Gastroesophageal sphincter (tissue), 4 donors: ENCODE results near the gene ARG2. TPM values are rescaled to one million over a fixed set of nuclear protein-coding genes. Genes with fewer than 3 reads are reported as not detected.

Experiments used
- ATAC-seq: fragments of 150-250 bp; one replicate; pipeline ENCODE4 v1.9.1; 2016; ENCODE audit warnings: mild to moderate bottlenecking, moderate library complexity
- H3K27ac ChIP-seq, 4 donors: fragments of 200-600 bp; sonication (generic) in 3 of 4; 1 replicate in 3 of 4; 2 replicates in 1 of 4; pipeline ENCODE4 v1.5.1; 2016 to 2019
- H3K27me3 ChIP-seq: fragments of 200-600 bp; sonication (generic); one replicate; pipeline ENCODE4 v1.5.1; 2019
- H3K36me3 ChIP-seq, 2 donors: fragments of 200-600 bp; sonication (generic); one replicate each; pipeline ENCODE4 v1.5.1; 2019; ENCODE audit warnings: control low read depth in 1 of 2
- H3K4me1 ChIP-seq, 3 donors: fragments of 200-600 bp; sonication (generic); 1 replicate in 2 of 3; 2 replicates in 1 of 3; pipeline ENCODE4 v1.5.1; 2016 to 2019; ENCODE audit warnings: control low read depth in 2 of 3
- H3K4me3 ChIP-seq, 2 donors: fragments of 200-600 bp; sonication (generic); one replicate each; pipeline ENCODE4 v1.5.1; 2019; ENCODE audit warnings: mild to moderate bottlenecking in 1 of 2, moderate library complexity in 1 of 2
- H3K9me3 ChIP-seq, 3 donors: fragments of 200-600 bp; sonication (generic); one replicate each; pipeline ENCODE4 v1.5.1; 2017 to 2019; ENCODE audit warnings: control low read depth in 2 of 3
- EP300 ChIP-seq: sonication (generic); formaldehyde crosslinking; IDR thresholded peaks from one replicate; pipeline ENCODE4 v1.6.1; 2017; ENCODE audit warnings: antibody characterized with exemption, mild to moderate bottlenecking
- POLR2A ChIP-seq, 2 donors: fragments of 450-650 bp; IDR thresholded peaks; one replicate each; pipeline ENCODE4 v1.6.1; 2017; ENCODE audit warnings: antibody characterized with exemption in 2 of 2, mild to moderate bottlenecking in 2 of 2, moderate library complexity in 1 of 2
- POLR2AphosphoS5 ChIP-seq: sonication (generic); formaldehyde crosslinking; IDR thresholded peaks from one replicate; pipeline ENCODE4 v1.6.1; 2017; ENCODE audit warnings: antibody characterized with exemption
- WGBS, 2 donors: methylation state at CpG; one replicate each; pipeline ENCODE4 v1.1.5; 2018; ENCODE audit warnings: low coverage in 1 of 2; 5-methylcytosine and 5-hydroxymethylcytosine counted together
- total RNA-seq, 4 donors: library from RNA; depleted of rRNA; stranded (reverse); fragments of >200 nt; gene quantifications; one replicate each; pipeline ENCODE4 v1.1.0, GENCODE V29; 2016
- TF ChIP-seq, protein P1 (sequence below), 4 experiments: fragments of 200-600 bp in 2 of 4; fragments of 450-650 bp in 2 of 4; sonication (generic) in 1 of 4; IDR thresholded peaks; one replicate each; pipeline ENCODE4 v1.5.1; 2017 to 2019; ENCODE audit warnings: antibody characterized with exemption in 4 of 4, mild to moderate bottlenecking in 2 of 4, moderate library complexity in 2 of 4

Gene ARG2
- total RNA-seq, 4 donors from 2014 or later, result 5.7 to 24.7 (median 14.9) TPM

DNA sequence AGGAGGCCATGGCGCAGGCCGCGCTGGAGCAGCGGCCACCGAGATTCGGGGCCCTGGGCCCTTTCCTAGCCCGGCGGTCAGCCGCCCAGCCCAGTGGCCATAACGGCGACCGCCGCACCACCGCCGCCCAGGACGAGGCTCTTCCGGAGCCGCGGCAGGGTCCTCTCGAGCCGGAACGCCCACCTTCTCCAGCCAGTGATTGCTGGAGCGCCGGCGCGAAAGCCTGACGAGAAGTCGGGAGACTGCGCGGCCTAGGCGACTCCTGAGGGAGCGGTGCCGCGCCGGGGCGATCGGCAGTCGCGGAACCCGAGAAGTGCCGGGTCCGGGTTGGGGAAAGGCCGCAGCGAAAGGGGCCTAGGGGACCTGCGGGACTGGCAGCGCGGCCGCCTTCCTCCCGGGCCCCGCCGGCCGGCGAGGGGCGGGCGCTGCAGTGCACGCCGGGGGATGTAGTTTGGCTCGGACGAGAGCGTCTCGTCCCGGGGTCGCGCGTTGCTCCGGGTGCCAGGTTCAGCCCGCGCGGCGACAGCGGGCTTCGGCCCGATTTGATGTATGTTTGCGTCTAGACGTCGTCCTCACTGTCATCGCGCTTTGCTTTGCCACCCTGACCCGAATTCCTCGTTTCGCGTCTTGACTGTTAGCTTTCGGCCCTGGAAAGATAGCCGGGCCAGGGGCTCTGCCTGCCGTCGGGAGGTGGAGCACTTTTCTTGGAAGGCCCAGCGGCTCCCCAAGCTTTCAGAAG, 54.9 kb downstream of the ARG2 start, which contains the start of gene VTI1B:
Gene VTI1B, minus strand, starts transcription at position 153 of the 739 bp plus-strand sequence. Its CDS starts 143 bp downstream, at position 10.
- Histone ChIP-seq H3K36me3 (peaks cover 0 to 20% of the 10 kb centered on the region in 2 donors), H3K27me3 (no peaks in the 10 kb centered on the region), H3K4me1 (peaks cover 4 to 44% (median 14%) of the 10 kb centered on the region in 3 donors), H3K27ac (peak within 1 kb of the TSS; percentile 90 to 99 (median 97)), H3K9me3 (no peaks in the 10 kb centered on the region), H3K4me3 (peak within 1 kb of the TSS; percentile 78 to 96)
- TF ChIP-seq, protein P1, sequence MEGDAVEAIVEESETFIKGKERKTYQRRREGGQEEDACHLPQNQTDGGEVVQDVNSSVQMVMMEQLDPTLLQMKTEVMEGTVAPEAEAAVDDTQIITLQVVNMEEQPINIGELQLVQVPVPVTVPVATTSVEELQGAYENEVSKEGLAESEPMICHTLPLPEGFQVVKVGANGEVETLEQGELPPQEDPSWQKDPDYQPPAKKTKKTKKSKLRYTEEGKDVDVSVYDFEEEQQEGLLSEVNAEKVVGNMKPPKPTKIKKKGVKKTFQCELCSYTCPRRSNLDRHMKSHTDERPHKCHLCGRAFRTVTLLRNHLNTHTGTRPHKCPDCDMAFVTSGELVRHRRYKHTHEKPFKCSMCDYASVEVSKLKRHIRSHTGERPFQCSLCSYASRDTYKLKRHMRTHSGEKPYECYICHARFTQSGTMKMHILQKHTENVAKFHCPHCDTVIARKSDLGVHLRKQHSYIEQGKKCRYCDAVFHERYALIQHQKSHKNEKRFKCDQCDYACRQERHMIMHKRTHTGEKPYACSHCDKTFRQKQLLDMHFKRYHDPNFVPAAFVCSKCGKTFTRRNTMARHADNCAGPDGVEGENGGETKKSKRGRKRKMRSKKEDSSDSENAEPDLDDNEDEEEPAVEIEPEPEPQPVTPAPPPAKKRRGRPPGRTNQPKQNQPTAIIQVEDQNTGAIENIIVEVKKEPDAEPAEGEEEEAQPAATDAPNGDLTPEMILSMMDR (IDR thresholded peaks at IDR 0.05), result peak in 2 of 4 experiments; percentile 3 to 45
- peak; percentile 70 to 77 for TF ChIP-seq POLR2A (IDR thresholded peaks at IDR 0.05)
- TF ChIP-seq POLR2AphosphoS5, result peak; percentile 55
- TF ChIP-seq EP300, result no peak
- no CpG with 5 or more reads among the region's 87 CpGs for WGBS, 2 donors
- peak; percentile 95 for ATAC-seq

DNA sequence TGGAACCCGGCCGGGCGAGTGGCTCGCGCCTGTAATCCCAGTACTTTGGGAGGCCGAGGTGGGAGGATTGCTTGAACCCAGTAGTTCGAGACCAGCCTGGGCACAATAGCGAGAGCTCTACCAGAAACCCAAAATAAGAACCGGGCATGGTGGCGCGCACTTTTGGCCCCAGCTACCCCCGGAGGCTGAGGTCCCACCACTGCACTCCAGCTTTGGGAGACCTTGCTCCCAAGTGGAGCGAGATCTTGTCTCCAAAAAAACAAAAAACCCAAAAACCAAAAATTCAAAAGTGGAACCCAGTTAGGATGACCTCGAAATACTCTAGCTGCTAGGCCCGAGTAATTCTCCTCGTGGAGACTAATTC, 55.5 kb downstream of the ARG2 start:
- TF ChIP-seq EP300, result no peak
- TF ChIP-seq POLR2A (IDR thresholded peaks at IDR 0.05), result no peak
- TF ChIP-seq, protein P1 (IDR thresholded peaks at IDR 0.05), result no peak
- TF ChIP-seq POLR2AphosphoS5, result no peak
- H3K4me3 ChIP-seq, result peak overlapping the region; percentile 78 to 96
- H3K9me3 ChIP-seq, result no peaks in the 10 kb centered on the region
- no peak for ATAC-seq
- H3K4me1 ChIP-seq, result peaks cover 4 to 42% (median 14%) of the 10 kb centered on the region in 3 donors
- H3K36me3 ChIP-seq, result peaks cover 0 to 23% of the 10 kb centered on the region in 2 donors
- peak overlapping the region; percentile 90 to 99 (median 97) for H3K27ac ChIP-seq
- no peaks in the 10 kb centered on the region for H3K27me3 ChIP-seq
- WGBS, 2 donors, result 38% methylated on average over 8 of the region's 16 CpGs; no CpG with 5 or more reads in 1 of the 2 donors

DNA sequence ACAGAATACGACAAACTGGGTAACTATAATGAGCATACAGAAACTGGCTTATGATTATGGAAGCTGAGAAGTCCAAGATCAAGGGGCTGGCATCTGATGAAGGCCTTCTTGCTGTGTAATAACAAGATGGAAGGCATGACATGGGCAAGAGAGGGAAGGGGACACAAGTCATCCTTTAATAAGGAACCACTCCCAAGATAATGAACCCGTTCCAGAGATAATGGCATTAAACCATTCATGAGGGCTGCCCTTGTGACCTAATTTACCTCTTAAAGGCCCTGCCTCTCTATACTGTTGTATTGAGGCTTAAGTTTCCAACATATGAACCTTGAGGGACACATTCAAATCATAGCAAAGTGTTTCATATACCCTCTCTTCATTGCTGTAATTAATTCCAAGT, 59.3 kb downstream of the ARG2 start:
- no peak for ATAC-seq
- no peak overlapping the region for H3K4me3 ChIP-seq
- no peak overlapping the region for H3K27ac ChIP-seq
- H3K27me3 ChIP-seq, result no peaks in the 10 kb centered on the region
- 66 to 92% methylated on average over 2 of the region's 2 CpGs for WGBS, 2 donors
- H3K9me3 ChIP-seq, result no peaks in the 10 kb centered on the region
- H3K36me3 ChIP-seq, result peaks cover 0 to 58% of the 10 kb centered on the region in 2 donors
- no peak for TF ChIP-seq EP300
- no peak for TF ChIP-seq POLR2A (IDR thresholded peaks at IDR 0.05)
- TF ChIP-seq POLR2AphosphoS5, result no peak
- TF ChIP-seq, protein P1 (IDR thresholded peaks at IDR 0.05), result no peak
- H3K4me1 ChIP-seq, result peaks cover 0 to 8% (median 0%) of the 10 kb centered on the region in 3 donors

DNA sequence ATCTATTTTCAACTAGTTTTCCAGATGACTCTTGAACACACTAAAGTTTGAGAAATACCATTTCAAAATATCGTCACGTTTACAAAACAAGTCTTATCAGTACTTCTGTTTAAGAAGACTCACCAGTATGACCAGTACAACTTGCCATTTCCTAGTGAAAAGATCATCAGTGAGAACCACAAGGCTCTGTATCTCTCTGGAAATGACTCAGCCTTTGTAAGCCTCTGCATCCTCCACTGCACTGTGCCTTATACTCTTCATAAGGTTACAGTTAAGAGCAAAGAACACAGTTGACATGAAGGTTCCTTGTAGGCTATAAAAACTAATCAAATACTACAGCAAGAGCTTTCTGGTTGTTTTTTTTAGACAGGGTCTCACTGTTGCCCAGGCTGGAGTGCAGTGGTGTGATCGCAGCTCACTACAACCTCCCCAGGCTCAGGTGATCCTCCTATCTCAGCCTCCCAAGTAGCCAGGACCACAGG, 60.4 kb downstream of the ARG2 start:
- ATAC-seq, result no peak
- H3K4me1 ChIP-seq, result peaks cover 0 to 6% (median 0%) of the 10 kb centered on the region in 3 donors

More for the DNA sequence above, 60.4 kb downstream of the ARG2 start:
- Histone ChIP-seq H3K27me3 (no peaks in the 10 kb centered on the region), H3K4me3 (no peak overlapping the region), H3K36me3 (peaks cover 0 to 70% of the 10 kb centered on the region in 2 donors), H3K9me3 (no peaks in the 10 kb centered on the region), H3K27ac (no peak overlapping the region)
- WGBS, 2 donors, result 73 to 90% methylated on average over 2 of the region's 3 CpGs
- TF ChIP-seq EP300 (no peak), POLR2AphosphoS5 (no peak), POLR2A (IDR thresholded peaks at IDR 0.05) (no peak)
- TF ChIP-seq, protein P1 (IDR thresholded peaks at IDR 0.05), result no peak
